Kidney capillary endothelial cell (primary cell): ENCODE data around the gene KRTAP10-4.
"Not testable (repeated sequence)": the region's sequence is repeated elsewhere in the genome, so short reads cannot be mapped to it uniquely, and the experiment has no call there.

Experiments
- DNase-seq: peaks from one replicate; pipeline ENCODE4 v3.0.0-alpha.2; 2018; ENCODE audit warnings: low spot score

The KRTAP10-4 gene

GRCh38 chr21:44599264-44600029 is 25.9 kb downstream of the KRTAP10-4 start:
- DNase-seq: no peak

DNA sequence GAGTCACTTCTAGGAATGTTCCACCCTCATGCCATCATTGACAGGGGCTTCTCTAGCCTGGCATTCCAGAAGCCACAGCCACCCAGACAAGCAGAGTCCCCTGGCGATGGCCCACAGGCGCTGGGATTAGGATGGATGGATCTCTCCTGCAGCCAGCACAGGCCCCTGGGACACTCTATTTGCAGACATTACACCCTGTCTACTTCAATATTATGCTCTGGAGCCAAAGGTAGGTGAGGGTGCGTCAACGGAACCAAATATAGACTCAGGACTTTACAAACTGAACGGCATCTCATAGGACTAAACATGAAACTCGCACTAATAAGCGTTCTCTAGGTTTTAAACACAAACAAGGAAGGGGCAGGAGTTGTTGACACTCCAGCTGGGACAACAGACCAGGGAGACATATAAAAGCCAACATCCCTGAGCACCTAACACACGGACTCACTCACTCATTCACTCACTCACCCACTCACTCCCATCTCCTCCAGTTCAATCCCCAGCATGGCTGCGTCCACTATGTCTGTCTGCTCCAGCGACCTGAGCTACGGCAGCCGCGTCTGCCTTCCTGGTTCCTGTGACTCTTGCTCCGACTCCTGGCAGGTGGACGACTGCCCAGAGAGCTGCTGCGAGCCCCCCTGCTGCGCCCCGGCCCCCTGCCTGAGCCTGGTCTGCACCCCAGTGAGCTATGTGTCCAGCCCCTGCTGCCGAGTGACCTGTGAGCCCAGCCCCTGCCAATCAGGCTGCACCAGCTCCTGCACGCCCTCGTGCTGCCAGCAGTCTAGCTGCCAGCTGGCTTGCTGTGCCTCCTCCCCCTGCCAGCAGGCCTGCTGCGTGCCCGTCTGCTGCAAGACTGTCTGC is 26.8 kb downstream of the KRTAP10-4 start, which contains the start of gene KRTAP10-7:
KRTAP10-7 (plus strand) TSS at position 480 of the 861 bp plus-strand sequence; CDS start at position 505, 25 bp downstream.
- DNase-seq: not testable (repeated sequence)

GRCh38 chr21:44601091-44601490 is 27.6 kb downstream of the KRTAP10-4 start:
- DNase-seq: not testable (repeated sequence)

DNA sequence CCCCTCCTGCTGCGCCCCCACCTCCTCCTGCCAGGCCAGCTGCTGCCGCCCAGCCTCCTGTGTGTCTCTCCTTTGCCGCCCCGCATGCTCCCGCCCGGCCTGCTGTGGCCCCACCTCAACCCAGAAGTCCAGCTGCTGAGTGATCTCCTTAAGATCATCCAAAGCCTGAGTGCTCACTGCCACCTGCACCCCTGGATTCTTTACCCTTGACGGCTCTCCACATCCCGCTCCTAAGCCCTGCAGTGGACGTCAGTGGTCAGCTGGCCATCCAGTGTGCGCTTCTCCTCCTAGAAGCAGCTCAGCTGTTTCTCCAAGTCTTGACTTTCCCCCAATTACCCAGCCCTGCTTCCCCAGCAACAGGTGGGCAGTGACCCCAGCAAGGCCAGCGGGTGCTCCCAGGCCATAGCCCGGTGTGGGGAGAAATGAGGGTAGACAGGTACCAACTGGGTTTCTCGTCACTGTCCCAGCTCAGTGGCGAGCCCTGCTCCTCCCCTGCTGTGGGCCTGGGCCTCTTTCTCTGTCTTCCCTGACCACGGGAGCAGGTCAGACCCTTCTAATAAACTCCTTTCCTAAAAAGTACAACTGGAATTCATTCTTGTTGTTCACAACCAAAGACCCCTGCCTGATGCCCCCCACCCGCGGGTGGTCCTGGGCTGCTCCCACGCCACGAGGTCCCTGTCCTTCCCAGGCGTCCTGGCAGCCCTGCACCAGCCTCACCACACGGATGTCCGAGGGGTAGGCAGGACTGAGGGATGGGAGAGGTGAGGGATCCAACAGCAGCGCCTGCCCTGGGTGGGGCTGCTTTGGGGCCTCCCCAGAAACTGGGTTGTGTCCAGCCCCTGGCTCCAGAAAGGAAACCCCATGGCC is 28.3 kb downstream of the KRTAP10-4 start:
- DNase-seq: no peak

DNA sequence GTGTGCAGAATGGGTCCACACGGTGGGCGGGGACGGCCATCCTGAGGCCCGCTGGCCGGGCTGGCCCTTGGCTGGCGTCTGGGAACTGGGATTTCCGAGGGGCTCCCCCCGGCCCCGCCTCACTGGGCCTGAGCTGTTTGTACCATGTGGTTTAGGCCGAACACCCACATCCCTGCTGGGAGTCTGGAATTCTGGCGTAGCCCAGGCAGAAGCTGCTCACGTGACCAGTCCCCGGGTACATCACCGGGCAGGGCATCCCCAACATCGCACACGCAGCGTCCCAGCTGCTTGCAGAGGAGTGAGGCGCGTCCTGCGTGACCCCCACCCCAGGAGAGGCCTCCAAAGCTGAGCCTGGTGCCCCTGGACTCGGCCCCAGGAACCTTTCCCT is 28.9 kb downstream of the KRTAP10-4 start:
- no peak for DNase-seq

GRCh38 chr21:44603109-44603875 is 29.8 kb downstream of the KRTAP10-4 start:
- no peak for DNase-seq

DNA sequence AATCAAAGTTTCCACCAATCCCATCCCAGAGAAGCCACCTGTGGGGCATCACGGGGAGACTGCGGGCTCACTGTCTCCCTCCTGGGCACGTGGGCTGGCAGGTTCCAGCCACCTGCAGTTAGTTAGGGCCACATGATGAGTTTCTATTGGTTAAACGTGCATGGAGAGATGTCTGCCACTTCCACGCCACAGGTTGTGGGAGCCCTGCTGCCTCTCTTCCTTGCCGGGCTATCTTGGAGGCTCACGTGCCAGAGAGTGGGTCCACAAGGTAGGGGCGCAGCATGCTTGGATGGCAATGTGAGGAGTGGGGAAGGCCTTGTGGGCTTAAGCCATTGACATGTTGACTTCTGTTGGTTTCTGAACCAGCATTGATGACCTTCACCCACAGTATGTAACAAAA is 30.4 kb downstream of the KRTAP10-4 start:
- DNase-seq: no peak

- no peak for DNase-seq
Measured at GRCh38 chr21:44606495-44606894, 33.0 kb downstream of the KRTAP10-4 start.

- DNase-seq: no peak
Measured at GRCh38 chr21:44609193-44609592, 35.7 kb downstream of the KRTAP10-4 start.

DNA sequence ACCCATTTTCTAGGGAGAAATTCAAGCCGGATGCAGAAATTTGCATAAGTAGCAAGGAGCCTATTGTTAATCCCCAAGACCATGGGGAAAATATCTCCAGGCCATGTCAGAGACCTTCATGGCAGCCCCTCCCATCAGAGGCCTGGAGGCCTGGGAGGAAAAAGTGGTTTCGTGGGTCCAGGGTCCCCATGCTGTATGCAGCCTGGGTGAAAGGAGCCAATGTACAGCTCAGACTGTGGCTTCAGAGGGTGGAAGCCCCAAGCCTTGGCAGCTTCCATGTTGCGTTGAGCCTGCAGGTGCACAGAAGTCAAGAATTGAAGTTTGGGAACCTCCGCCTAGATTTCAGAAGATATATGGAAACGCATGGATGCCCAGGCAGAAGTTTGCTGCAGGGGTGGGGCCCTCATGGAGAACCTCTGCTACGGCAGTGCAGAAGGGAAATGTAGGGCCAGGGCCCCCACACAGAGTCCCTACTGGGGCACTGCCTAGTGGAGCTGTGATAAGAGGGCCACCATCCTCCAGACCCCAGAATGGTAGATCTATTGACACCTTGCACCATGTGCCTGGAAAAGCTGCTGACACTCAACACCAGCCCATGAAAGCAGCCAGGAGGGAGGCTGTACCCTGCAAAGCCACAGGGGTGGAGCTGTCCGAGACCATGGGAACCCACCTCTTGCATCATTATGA is 36.8 kb downstream of the KRTAP10-4 start:
- DNase-seq: not testable (repeated sequence)

- no peak for DNase-seq
Measured at GRCh38 chr21:44611551-44611950, 38.0 kb downstream of the KRTAP10-4 start.

GRCh38 chr21:44612029-44612486 is 38.5 kb downstream of the KRTAP10-4 start, which contains the start of gene KRTAP10-8:
KRTAP10-8 (plus strand) TSS chr21:44612079; CDS start chr21:44612101, 22 bp downstream.
- no peak for DNase-seq

- no peak for DNase-seq
Measured at GRCh38 chr21:44612669-44613229, 39.2 kb downstream of the KRTAP10-4 start.

- no peak for DNase-seq
Measured at GRCh38 chr21:44613386-44614155, 40.0 kb downstream of the KRTAP10-4 start.

DNA sequence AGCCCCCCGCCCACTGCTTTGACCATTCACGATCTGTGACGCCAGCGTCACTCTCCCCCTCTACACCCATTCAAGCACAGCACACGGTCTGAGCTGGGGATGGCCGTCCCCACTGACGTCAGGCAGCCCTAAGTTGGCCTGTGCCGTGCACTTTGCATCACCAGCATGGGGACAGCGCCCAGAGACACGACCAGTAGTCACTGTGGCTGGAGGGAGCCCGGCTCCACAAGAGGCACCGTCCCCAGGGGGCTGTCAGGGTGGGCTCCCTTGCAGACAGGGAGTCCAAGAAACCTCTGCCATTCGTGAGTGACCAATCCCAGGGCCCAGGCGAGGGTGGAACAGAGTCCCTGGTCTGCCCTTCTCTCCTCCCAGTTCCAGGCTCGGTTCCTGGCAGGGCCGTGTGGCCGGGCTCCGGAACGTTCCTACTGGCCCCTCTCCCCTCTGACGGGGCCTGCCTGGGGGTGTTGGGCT is 40.7 kb downstream of the KRTAP10-4 start:
- DNase-seq: no peak

GRCh38 chr21:44614961-44615391 is 41.4 kb downstream of the KRTAP10-4 start:
- DNase-seq: no peak

DNA sequence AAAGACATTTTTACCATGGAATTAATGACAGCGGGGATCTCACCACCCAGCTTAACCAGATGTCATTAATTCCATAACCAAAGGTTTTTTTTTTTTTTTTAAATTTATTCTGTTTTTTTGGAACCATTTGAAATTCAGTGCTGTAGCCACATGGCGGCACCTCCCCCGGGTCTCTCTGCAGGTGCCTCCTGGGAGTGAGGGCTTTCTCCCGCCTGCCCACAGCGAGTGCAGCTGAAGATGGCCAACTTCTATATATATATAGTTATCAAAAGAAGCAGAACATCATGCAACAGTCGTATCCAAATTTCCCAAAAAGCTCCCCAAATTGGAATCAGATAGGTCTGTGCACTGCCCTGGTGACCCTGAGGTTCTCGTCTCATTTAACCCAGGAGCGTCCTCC is 41.9 kb downstream of the KRTAP10-4 start:
- DNase-seq: no peak

DNA sequence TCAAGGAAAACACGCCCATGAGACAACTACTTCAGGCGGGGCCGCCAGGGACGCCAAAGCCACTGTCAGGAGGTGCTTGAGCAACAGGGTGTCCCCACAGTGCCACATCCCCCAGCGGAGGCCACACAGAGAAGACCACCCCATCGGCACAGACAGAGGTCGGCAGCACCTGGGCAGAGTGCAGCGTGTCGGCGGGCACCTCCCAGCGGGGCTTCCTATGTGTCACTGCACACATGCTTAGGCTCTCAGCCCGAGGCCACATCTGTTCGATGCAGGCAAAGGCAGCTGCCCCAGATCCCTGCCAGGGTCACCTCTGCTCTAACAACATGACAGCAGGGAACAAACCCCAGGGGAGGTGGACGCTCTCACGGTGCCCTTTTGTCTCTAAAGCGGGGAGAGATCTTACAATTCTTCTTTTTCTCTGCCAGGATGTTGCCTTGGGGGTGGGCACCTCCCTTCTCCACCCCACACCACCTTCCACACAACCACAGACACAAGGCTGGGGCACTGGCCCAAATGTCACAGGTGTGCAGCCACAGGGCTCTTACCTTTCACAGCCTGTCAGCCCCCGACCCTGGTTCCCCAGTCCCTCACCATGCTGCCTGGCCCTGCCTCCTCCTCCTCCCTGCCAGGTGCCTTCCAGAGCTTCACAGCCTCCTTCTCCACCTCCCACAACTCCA is 42.5 kb downstream of the KRTAP10-4 start:
- DNase-seq: no peak

- no peak for DNase-seq
Measured at GRCh38 chr21:44616591-44616926, 43.0 kb downstream of the KRTAP10-4 start.
